Measurements from ENCODE around the gene HECW1.
"Not testable (repeated sequence)": the region's sequence is repeated elsewhere in the genome, so short reads cannot be mapped to it uniquely, and the experiment has no call there.

The HECW1 gene

DNA sequence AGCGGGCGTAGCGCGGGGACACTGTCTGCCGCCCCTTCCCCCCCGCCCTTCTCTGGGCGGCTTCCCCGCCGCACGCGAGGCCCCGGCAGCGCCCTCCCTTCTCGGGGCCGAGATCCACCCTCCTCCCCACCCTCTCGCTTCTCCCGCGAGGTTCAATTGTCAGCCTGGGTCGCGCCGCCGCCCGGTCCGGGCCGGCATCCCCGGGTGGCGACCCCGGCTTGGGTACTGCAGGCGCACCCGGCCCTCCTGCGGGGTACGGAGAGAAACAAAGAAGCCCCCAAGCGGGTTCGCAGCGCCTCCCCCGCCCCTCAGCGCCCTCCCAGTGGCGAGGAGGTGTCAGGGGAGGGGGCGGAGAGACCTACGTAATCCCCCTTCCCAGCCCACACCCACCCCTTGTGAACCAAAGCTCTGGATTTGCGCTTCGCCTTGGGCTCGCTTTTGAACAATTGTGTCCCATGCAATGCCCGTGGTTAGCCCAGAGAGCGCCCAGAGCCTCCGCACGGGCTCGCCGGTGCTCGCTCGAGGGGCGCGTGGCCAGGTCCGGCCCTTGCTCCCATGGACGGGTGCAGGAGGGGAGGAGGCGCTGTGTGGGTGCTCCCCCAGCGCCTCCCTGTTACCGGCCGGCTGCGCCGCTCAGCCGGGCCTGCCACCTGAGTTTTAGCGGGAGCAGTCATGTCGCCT is 634 bp downstream of the HECW1 start:
- peak; percentile 78 for DNase-seq

DNA sequence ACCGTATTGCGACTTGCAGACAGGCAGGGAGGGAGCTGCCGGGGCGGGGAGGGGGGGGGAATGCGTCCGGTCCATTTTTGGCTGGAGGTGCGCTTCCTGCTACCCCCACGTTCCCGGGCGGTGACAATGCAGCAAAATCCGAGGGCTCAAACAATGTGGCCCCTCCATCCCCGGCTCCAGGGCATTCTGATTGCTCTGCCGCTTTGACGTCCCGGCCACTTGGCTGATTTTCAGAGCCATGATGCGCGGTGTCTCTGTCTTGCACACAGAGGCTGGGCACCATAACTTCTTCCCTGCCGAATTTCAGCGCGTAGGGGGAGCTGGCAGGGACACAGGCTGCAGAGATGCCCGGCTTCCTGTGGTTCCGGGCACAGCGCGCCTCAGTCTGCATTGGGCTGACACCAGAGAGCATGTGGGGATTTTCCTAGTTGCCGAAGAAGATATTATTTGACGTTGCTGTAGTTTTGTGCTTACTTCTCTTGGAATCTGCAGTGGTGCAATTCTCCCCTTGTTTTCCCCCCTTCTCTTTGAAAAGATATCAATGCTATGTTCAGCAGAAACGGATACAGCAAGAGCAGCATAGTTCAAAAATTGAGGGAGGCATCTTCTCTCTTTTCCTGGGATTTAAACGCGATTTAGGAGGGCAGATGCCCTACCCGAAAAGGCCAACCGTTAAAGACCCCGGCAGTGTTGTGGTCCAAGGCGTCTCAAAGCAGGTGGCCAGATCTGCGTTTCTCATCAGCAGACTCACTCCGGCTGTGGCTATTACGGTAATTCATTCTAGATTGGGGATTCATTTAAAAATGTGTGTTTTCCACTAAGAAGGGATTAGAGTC is 1.4 kb downstream of the HECW1 start:
- DNase-seq, result no peak

DNA sequence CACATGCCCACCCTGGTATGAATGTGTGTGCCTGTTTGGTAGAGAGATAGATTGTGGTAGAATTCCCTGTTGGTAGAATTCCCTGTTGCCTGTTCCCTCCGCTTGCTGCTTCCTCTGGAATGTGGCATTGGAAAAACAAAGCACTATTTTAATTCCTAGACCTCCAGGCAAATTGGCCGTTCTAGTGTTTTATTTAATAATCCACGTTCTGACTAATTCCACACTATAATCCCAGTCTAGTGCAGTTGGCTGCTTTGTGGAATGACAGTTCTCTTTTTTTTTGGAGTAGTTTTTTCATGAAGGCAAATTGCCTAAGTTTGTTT is 2.0 kb downstream of the HECW1 start:
- no peak for DNase-seq

DNA sequence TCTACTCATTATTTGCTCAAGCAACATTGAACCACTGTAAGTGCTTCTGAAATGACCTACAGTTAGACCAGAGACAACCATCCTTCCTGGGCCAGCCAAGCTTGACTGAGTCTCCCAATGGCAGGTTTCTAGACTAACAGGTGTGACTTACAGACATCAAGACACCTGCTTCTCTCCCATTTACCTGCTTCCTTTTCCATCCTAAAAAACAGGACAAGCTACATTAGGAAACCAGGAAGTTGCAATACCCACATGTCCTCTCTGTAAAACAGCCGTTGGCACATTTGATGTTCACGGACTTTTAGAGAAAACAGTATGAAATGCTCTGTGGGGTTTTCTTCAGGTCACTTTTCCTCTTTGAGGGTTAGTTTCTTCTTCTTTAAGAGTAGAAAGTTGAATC is 4.0 kb downstream of the HECW1 start:
- no peak for DNase-seq

DNA sequence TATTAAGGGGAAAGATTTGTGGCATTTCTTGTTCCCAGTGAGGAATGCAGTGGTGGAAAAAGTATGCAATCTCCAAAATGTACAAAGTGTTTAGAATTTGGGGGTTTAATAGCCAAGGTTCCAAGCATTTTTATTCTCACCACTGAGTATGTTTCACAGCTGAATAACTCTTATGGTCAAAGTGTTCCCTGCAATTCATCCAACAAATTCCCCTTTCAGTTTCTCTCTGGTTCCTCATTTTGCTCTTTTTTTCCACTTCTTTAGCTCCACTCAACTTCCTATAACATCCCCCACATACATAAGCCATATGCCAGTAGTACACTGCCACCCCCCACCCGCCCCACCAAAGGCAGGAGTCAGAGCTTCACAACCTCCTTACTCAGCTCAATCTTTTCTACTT is 4.6 kb downstream of the HECW1 start:
- DNase-seq, result no peak

DNA sequence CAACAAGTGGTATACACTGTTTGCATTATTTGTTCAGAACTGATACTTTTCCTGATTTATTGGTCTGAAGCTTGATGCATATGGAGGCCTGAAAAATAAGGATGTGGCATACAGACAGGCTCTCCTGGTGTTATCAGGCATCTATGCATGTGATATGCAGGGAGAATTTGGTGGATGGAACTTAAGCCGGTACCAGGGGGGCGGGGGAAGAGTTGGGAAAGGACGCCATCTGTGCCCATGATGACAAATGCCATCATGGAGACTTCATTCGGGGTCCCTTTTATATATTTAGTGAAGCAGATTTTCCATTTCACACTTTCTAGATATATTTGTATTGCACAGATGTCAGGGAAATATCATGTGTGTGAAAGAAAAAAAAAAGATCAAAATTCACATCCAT is 5.4 kb downstream of the HECW1 start:
- DNase-seq, result no peak

DNA sequence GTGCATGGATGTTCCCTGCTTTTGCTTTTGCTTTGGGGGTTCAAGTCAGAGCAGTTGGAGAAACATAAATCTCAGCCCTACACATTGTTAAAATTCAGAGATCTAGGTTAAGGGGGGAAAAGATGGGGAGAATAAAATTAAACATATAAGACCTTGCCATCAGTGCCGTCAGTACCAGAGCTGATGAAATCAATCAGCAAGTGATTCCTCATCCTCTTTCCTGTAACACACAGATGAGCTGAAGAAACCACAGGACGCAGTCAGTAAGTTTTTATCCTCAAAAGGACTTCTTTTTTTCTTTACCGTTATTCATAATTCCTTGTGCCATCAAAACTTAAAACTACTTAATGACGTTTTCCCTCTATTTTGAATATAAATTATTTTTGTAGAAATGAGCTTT is 5.9 kb downstream of the HECW1 start:
- no peak for DNase-seq

DNA sequence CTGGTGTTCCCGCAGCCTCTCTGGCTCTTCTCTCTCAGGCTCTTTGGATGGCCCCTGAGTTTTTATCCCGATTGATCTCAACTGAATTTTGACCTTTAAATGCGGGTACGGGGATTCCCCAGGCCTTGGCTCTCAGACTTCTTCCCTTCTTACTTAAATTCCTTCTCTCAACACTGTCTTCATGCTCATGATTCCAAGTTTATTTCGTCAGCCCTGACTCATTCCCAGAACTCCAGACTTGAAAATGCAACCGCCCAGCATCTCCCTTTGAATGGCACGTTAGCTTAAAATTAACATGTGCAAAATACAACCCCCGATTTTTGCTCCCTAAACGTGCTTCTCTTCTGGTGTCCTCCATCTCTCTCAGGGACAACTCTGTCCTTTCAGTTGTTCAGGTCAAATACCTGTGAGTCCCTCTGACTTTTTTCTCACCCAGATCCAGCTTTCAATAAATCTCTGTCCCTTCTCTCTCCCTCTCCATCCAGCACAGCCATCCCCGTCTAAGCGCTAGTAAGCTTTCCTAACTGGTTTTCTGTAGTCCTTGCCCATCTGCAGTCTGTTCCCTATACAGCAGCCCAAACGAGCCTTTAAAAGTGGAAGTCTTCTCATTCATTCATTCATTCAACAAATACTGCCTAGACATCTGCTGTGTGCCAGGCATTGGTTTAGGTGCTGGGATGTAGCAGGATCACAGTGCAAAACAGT is 7.1 kb downstream of the HECW1 start:
- DNase-seq, result no peak

DNA sequence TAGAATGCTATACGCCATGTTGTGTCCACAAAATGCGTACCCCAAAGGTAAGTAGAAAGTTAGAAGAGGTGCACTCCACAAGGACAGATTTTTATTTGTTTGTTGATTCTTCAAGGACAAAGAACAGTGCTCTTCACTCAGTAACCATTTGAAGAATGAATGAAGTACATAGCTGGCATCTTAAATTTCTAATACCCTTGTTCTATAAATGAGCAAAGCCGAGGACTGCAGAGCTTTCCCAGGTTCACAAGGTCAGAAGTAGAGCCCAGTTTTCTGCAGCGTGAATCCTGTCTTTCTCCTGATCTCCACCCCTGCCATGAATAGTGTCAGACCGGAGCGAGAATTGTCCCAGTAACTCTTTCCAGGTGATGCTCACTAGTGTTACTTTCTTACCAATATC is 9.5 kb downstream of the HECW1 start:
- DNase-seq, result no peak

DNA sequence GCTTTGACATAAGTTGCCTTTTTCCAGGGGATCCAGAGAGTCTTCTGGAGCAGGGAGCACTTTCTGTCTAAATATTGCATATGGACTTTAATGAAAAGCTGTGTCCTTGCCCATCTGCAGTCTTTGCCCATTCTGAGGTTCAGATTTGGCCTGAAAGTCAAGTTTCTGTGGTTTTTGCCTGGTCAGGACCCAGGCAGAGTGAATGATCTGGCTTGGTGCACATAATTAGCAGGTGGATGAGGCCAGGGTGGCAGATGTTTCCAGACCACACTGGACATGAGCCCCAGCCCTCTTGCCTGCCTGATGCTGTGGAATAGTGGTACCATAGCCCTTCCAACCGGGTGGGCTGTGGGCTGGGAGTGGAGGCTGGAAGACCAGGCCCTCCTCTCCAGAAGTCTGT is 11.0 kb downstream of the HECW1 start:
- no peak for DNase-seq

DNA sequence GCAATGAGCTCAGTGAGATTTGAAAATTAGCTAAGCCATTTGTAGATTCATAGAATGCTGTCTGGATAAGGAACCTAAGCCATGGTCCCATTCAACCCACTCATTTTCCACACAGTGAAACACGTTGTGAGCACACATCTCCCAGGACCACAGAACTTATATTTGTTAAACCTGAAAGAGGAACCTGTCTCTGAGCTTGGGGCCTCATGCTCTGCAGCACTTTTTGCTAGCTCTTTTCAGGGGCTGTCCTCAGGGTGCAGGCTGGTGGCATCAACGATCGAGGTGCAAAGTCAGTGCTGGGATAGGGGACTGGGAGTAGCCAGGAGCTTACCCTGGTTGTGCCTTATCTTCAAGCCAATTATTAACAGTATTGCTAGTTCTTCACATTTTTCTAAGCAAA is 11.9 kb downstream of the HECW1 start:
- DNase-seq, result no peak

DNA sequence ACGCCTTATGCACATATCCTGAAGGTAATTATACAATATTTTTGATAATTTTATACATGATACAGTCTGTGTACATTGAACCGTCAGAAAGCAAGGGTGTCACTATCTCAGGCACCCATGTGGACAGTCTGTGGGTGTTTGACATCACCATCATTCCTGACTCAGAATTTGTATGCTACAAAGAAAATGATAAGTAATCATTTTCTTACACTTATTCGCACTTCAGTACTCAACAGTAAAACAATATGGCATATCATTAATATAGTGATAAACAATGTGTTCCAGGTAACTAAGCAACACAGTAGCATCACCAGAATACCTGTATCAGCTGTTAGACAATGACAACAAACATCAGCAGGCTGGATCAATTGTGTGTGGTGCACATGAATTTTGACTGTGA is 17.9 kb downstream of the HECW1 start:
- DNase-seq, result no peak

DNA sequence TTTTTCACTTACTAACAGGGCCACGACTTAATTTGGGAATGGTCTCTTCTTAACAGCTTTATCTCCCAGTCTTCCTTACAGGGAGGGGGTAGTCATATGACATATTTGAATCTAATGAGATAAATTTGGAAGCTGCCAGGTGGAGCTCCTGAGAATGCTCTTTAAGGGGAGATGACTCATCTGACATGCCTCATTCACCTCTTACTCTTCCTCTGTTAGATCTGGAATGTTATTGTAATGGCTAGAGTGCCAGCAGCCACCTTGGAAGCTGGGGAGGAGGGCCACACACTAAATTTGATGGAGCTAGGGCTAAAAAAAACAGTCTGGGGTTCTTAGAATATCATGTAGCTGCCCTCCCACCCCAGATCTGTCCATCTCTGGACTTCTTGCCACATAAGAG is 22.7 kb downstream of the HECW1 start:
- DNase-seq, result no peak

DNA sequence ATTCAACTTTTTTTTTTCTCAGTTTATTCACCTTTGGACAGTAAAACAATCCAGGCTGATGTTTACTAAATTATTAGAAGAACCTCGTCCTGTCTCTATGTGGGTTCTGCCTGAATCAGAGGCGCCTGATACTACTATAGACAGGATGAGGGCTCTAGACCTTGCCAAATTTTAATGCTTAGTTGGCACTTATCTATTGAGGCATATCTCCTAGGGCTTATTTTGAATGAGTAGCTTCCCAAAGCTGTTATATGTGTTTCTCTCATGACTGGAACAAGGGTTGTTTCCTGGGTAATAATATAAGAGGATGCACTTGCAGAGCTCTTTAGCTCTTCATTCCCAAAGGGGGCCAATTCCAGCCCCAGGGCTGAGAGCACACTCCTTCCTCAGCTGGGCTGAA is 23.6 kb downstream of the HECW1 start:
- no peak for DNase-seq

DNA sequence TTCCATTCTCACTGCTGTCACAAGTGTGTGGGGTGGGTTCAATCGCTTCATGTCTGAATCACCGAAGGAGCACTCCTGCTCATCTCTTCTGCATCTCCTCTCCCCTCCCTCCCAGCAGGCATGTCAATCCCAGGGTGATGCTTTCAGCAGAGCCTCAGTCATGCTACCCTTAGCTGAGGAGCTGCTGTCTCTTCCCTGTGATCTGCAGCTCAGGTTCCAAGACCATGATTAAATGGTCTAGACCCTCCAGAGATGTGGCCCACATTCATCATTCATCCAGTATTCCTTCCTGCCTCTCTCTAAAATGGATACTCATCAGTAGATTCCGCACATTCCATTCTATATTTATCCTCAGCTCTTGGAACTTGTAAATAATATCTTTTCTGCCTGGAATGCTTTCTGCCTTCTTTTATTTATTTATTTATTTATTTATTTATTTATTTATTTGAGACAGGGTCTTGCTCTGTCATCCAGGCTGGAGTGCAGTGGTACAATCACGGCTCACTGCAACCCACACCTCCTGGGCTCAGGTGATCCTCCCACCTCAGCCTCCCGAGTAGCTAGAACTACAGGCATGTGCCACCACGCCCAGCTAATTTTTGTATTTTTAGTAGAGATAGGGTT is 24.8 kb downstream of the HECW1 start:
- not testable (repeated sequence) for DNase-seq

DNA sequence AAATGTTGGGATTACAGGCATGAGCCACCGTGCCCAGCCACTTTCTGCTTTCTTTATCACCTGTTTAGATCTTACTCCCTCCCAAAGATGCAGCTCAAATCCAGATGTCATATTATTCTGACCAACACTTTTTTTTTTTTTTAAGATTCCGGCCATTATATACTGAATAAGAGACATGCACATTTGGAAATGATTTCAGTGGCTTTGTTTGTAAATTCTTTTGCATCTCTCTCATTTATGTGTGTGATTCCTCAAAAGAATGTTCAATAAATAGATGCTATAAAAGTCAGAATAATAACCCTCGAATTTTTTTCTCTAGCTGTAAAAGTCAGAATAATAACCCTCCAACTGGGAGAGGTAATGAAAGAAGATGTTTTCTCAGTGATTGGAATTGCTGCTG is 25.4 kb downstream of the HECW1 start:
- DNase-seq, result no peak

DNA sequence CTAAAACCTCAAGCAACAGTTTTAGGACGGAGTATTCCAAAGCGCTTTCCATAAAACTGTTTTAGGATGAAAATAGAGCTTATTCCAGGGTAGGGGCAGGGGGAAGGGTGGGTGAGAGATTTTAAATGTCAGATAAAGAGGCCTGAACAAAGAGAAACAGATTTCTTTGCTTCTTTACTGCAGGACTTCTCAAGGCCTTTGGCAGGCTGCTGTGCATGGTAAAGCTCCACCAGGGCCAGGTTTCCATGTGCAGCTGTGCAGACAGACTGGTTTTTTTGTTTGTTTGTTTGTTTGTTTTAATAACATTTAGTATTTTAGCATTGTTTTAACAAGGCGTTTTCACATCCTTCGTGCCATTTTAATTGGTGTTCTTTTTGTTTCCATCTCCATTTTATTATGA is 26.3 kb downstream of the HECW1 start:
- no peak for DNase-seq

DNA sequence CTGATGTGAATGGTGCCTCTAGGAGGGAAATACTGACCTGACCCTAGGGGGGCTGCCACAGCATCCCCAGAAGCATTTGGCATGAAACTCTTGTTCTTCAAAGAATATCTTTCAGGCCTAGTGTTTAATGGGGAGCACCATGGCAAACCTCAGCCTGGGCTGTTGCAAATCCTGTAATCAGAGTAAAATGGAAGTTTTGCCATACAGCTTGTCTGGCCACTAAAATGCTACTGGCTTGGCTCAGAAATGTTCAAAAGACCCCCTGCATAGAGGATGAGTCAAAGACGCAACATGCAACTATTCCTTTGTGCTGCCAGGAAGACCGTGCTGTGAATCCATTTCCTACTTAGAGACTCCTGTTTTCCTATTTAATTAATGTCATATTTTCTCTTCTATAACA is 26.7 kb downstream of the HECW1 start:
- DNase-seq, result no peak

DNA sequence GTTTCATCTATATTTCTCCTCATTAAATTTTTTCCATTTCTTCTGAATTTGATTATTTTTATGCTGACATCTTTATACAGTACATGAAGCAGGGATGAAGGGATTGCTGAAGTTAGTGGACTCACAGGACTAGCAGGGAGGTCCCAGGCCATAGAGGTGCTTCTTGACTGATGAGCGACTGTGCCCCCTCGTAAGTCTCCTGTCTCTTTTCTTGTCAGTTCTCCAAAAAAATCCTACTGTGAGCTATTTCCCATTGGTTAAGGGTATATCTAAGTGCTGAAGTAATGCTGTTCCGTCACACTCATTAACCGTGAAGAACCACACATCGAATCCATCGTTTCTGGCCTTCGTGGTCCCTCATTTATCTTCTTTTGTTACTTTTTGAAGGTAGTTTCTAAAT is 27.7 kb downstream of the HECW1 start:
- no peak for DNase-seq

DNA sequence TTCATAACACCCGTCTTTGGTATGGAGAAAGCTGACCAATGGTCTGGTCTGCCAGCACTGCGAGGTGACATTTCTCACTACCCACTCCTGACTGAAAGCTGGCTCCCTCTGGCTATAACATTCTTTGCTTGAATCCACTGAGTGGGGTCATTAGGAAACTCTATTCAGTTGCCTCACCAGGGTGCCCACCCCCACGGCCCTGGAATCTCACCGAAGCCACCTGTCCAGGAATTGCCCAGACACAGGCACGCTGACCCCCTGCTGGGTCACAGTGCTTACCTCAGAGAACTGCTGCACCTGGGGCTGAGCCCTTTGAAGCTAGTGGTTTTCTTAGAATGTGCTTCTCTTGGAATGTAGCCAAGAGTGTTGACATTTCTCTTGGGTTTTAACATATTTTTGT is 28.6 kb downstream of the HECW1 start:
- DNase-seq, result no peak

DNA sequence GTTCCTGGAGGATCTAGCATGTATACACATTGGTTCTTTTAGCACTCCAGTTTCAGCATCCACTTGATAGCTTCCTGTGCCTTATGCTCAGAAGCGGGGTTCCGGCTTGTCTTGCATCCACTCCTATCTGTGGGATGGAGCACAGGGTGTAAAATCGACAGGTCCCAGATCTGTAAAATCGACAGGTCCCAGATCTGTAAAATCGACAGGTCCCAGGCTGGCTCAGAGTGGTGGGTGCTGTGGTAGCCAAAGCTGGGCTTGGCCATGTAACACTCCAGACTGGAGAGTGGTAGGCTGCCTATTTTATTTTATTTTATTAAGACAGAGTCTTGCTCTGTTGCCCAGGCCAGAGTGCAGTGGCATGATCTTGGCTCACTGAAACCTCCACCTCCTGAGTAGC is 30.3 kb downstream of the HECW1 start:
- DNase-seq, result no peak

DNA sequence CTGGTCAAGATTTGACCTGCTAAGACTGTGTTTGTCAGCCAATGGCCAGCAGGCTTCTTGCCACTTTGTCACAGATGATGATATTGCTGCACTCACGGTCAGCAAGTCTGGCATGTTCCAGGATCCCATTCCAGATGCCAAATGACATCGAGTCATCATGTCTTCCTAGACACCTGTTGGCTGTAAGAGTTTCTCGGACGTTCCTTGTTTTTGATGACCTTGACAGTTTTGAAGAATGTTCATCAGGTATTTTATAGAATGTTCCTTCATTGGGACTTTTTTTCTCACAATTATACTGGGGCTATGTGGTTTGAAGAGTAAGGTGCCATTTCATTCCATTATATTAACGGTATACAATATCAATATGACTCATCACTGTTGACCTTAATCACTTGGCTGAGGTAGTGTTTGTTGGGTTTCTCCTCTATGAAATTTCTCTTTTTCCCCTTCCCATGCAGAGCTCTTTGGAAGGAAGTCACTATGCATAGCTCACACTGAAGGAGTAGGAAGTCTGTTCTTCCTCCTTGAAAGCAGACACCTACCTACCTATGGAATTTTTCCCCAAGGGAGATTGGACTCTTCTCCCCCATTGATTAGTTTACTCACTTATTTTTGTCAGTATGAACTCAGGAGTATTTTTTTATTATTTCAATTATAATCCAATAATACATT is 31.6 kb downstream of the HECW1 start:
- no peak for DNase-seq

DNA sequence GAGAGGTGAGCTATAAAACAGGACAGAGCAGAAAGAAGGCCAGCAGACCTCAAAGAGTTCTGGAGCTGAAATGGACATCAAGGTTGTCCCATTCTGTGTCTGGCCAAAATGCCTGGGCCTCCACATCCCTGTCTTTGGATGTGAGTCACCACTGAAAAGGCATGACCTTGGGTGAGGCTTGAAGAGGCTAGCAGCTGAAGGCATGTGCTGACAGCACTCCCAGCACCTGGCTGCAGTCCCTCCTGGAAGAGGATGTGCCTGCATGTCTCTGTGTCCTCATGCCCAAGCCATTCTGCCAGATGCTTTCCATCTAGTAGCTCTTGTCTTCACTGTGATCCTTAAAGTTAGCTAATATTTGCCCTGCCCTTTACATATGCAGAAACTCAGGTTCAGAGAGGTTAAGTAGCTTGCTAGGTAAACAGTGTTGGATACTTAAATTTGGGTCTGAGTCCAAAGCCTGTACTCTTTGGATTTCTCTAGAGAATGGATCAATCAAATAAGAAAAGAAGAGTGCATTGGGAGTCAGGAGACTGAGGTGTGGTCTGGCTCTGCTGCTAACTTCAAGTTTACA is 35.8 kb downstream of the HECW1 start:
- DNase-seq, result no peak
